A673 (cell line): Measurements from ENCODE around the gene FAM83F. TPM values are rescaled to one million over a fixed set of nuclear protein-coding genes. Genes with fewer than 3 reads are reported as not detected.

Experiments used
- BruUV-seq: library from RNA; stranded (reverse); fragments of 400-500 nt; replicated peaks from 2 replicates; lab custom pipeline; 2021; lab: Mats Ljungman, UMichigan
- CTCF ChIA-PET: fragments of 300-600 bp; sonication (Branson Sonifier 250); formaldehyde crosslinking; loops from one replicate; lab custom pipeline; 2022; ENCODE audit warnings: antibody characterized with exemption; lab: Charles Lee
- POLR2A ChIA-PET: fragments of 300-600 bp; sonication (Branson Sonifier 250); formaldehyde crosslinking; loops from one replicate; lab custom pipeline; 2022; ENCODE audit warnings: antibody characterized with exemption; ENCODE audit not compliant: low non-redundant PET; lab: Charles Lee
- DNase-seq: peaks from one replicate; pipeline ENCODE4 v3.0.0-alpha.2; 2015; ENCODE audit warnings: low spot score
- H3K27ac ChIP-seq: fragments of 200-600 bp; sonication (generic); 2 replicates; pipeline ENCODE4 v1.5.1; 2016; ENCODE audit warnings: mixed run types, low read depth, mild to moderate bottlenecking, mixed read lengths, antibody characterized with exemption, low read length; ENCODE audit not compliant: poor library complexity, severe bottlenecking
- H3K27me3 ChIP-seq: fragments of 200-600 bp; sonication (generic); replicated peaks from 2 replicates; pipeline ENCODE4 v1.6.1; 2017; ENCODE audit warnings: mixed run types, low read depth, mild to moderate bottlenecking, mixed read lengths, antibody characterized with exemption, low read length; ENCODE audit not compliant: insufficient read depth, poor library complexity
- H3K36me3 ChIP-seq: fragments of 200-600 bp; sonication (generic); 2 replicates; pipeline ENCODE4 v1.6.1; 2016; ENCODE audit warnings: mixed run types, mild to moderate bottlenecking, mixed read lengths, antibody characterized with exemption, low read length; ENCODE audit not compliant: insufficient read depth, poor library complexity, severe bottlenecking
- H3K4me1 ChIP-seq: fragments of 200-600 bp; sonication (generic); 2 replicates; pipeline ENCODE4 v1.6.1; 2017; ENCODE audit warnings: mixed run types, mild to moderate bottlenecking, mixed read lengths, antibody characterized with exemption, low read length; ENCODE audit not compliant: insufficient read depth, poor library complexity, severe bottlenecking
- H3K4me3 ChIP-seq: fragments of 200-600 bp; sonication (generic); 2 replicates; pipeline ENCODE4 v1.5.1; 2016; ENCODE audit warnings: low read depth, mixed run types, mild to moderate bottlenecking, mixed read lengths, low read length; ENCODE audit not compliant: poor library complexity, severe bottlenecking
- H3K9me3 ChIP-seq: fragments of 200-600 bp; sonication (generic); 2 replicates; pipeline ENCODE4 v1.6.1; 2016; ENCODE audit warnings: mixed run types, low read depth, mild to moderate bottlenecking, mixed read lengths, antibody characterized with exemption, low read length; ENCODE audit not compliant: poor library complexity, severe bottlenecking
- CTCF ChIP-seq: fragments of 300-800, 200-600 bp; sonication (generic); conservative IDR thresholded peaks from 2 replicates; pipeline ENCODE4 v1.5.1; 2017; ENCODE audit warnings: low read depth, mild to moderate bottlenecking, antibody characterized with exemption, low read length, moderate library complexity, mixed read lengths
- EZH2 ChIP-seq: fragments of 200-600 bp; sonication (generic); IDR thresholded peaks from 2 replicates; pipeline ENCODE4 v1.6.1; 2017; ENCODE audit warnings: borderline replicate concordance, low read depth, mild to moderate bottlenecking, mixed read lengths, antibody characterized with exemption, low read length; ENCODE audit not compliant: poor library complexity, severe bottlenecking
- intact Hi-C: fragments of 100-400 bp; cut with micrococcal nuclease; formaldehyde crosslinking; loops from one replicate; pipeline ENCODE4 v1.10.0; 2022; ENCODE audit not compliant: unreplicated experiment
- total RNA-seq: library from RNA; stranded (reverse); gene quantifications from 2 replicates; pipeline ENCODE4 v1.2.3, GENCODE V29; 2021

The FAM83F gene
- total RNA-seq, 1 experiment from 2014 or later: not detected

GRCh38 chr22:40020956-40021355, 26.2 kb downstream of the FAM83F start:
- intact Hi-C loops: no loop called here
- Histone ChIP-seq H3K27me3 (no peaks in the 10 kb centered on the region), H3K27ac (no peak overlapping the region), H3K36me3 (no peaks in the 10 kb centered on the region), H3K4me1 (no peaks in the 10 kb centered on the region), H3K9me3 (no peaks in the 10 kb centered on the region), H3K4me3 (no peak overlapping the region)
- no peak for DNase-seq
- ChIA-PET POLR2A (interaction anchor here (0.6 kb wide), 1 partner anchor 398 kb away, joined by 3 read pairs; no protein-coding TSS in a partner anchor), CTCF (no interaction called here)
- BruUV-seq: no TSS peak
- no peak for TF ChIP-seq EZH2
- TF ChIP-seq CTCF: no peak

- BruUV-seq: no TSS peak
- DNase-seq: no peak
- POLR2A ChIA-PET: no interaction called here
- CTCF ChIA-PET: no interaction called here
- Histone ChIP-seq H3K27me3 (no peaks in the 10 kb centered on the region), H3K27ac (no peak overlapping the region), H3K4me3 (no peak overlapping the region), H3K4me1 (no peaks in the 10 kb centered on the region), H3K9me3 (no peaks in the 10 kb centered on the region), H3K36me3 (no peaks in the 10 kb centered on the region)
- intact Hi-C loops: no loop called here
- no peak for TF ChIP-seq EZH2
- no peak for TF ChIP-seq CTCF
These were observed 26.7 kb downstream of the FAM83F start for GRCh38 chr22:40021401-40022000.

GRCh38 chr22:40022536-40023240, 27.9 kb downstream of the FAM83F start:
- no TSS peak for BruUV-seq
- H3K27me3 ChIP-seq: no peaks in the 10 kb centered on the region
- no peak overlapping the region for H3K4me3 ChIP-seq
- H3K4me1 ChIP-seq: no peaks in the 10 kb centered on the region
- no peaks in the 10 kb centered on the region for H3K36me3 ChIP-seq
- no peak overlapping the region for H3K27ac ChIP-seq
- no peak for DNase-seq
- no peaks in the 10 kb centered on the region for H3K9me3 ChIP-seq
- TF ChIP-seq CTCF: no peak
- TF ChIP-seq EZH2: no peak
- intact Hi-C loops: no loop called here
- ChIA-PET POLR2A (no interaction called here), CTCF (interaction anchor here (0.6 kb wide), 1 partner anchor 412 kb away, joined by 4 read pairs; no protein-coding TSS in a partner anchor)
